ENCODE measurements around the gene NTN1. TPM values are rescaled to one million over a fixed set of nuclear protein-coding genes. Genes with fewer than 3 reads are reported as not detected.

Gene NTN1
- total RNA-seq, 1 donor from 2014 or later: 28.4 TPM

DNA sequence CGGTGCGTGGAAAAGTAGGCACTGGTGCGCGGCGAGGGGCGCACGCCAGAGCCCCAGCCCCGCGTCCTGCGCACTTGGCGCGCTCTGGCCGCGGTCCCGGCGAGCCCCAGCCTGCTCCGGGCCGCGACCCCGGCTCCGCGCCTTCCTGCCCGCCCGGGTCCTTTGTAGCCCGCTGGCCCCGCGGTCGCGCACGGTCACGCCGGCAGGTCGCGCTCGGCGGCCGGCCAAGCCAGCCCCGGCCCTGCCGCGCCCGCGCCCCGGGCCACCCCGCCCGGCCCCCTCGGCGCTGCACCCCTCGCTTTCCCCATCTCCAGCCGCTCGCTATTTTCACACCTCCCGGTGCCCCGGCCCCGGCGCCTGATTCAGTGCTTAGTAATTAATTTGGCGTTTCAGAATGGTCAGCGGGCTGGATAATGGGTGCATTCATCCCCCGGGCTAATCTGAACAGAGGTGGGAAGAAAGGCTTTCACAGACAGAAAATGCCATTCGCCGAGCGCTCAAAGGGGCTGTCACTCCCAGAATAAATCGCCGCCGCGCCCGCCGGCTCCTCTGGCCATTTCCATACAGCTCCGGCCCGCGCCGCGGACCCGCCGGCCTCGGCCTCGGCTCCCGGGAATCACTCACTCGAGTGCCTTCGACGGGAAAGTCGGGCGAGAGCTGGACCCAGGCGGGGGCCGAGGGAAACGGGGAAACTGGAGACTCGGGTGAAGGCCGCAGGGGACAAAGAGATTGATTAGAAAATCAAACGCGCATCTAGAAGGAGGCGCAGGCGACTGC is 17.8 kb upstream of the NTN1 start:
- DNase-seq (peak; percentile 48), ATAC-seq (peak; percentile 42)
- intact Hi-C loops (cut with micrococcal nuclease): no loop called here

DNA sequence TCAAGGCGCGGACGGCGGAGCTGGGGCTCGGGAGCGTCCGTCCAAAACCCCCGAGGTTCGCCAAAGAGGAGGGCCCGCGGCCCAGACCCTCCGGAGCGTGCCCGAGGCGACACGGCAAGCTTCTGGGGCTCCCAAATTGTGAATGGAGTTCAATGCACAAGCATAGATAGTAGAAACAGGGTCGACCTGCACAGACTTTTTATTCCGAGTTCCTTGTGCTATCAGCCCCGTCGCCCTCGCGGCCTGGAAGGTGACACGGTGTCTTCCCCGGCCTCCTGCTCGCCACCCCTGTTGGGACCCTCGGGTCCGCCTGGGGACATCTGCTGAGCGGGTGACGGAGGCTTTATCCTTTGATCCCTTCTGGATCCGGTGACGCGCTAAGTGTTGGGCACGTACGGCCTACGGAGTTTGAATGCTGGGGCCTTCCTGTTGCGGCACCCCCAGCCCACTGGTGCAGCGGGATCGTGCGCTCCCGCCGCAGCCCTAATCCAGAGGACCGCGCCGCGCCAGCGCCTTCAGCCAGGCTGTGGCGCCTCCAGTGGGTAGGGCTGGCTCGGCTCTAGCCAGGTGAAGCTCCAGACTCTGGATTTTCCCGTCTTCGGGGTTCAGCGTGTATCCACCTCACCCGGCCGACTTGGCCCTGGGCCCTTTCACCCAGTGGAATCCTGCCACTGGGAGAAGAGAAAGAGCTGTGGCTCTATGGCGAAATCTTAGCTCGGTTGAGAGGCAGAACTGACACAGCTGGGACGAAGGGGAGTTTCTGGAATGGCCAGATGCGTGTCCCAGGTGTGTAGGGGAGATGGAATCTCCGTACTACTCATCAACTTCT is 17.0 kb upstream of the NTN1 start:
- no peak for DNase-seq

DNA sequence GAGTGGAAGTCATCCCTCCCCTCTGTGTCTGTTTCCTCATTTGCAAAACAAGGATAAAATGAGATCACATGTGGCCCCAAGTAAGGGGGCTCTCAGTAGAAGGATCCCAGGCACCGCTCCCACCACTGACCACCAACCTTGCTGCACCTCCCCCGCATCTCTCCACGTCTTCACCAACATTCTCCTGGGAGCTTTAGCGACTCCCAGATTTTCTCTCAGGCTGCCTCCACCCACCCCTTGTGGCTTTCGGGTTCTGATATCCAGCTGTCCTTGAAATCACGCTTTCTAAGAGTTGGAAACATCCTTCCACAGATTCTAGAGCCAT is 16.4 kb upstream of the NTN1 start:
- DNase-seq: no peak
- intact Hi-C loops (cut with micrococcal nuclease): no loop called here
- ATAC-seq: no peak

More for the DNA sequence above, 17.0 kb upstream of the NTN1 start:
- intact Hi-C loops (cut with micrococcal nuclease): no loop called here
- peak; percentile 24 for ATAC-seq

DNA sequence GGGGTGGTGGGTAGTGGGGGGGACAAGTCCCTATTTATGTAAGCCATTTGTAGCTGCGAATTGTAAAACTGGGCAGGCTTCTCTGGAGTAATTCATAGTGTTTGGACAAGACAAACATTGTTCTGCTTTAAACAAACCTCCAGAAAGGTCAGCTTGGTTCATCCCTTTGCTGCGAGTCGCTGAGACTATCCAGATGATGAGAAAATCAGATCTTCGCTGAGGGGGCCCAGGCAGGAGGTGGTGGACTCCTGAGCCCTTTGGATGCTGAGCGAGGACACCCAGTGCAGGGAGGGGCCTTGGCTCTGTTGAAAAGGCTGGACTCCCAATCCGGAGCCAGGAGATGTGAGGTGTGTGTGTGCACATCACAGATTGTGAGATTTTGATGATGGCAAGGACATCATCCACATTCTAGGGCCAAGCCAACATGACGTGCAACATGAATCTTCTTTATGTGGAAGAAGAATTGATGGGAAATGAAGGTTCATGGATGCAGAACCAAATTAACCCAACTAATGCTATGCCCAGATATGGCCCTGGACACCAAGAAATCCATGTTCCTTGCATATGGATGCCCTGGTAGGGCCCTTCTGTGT is 15.0 kb upstream of the NTN1 start:
- no peak for DNase-seq
- intact Hi-C loops (cut with micrococcal nuclease): no loop called here
- no peak for ATAC-seq

DNA sequence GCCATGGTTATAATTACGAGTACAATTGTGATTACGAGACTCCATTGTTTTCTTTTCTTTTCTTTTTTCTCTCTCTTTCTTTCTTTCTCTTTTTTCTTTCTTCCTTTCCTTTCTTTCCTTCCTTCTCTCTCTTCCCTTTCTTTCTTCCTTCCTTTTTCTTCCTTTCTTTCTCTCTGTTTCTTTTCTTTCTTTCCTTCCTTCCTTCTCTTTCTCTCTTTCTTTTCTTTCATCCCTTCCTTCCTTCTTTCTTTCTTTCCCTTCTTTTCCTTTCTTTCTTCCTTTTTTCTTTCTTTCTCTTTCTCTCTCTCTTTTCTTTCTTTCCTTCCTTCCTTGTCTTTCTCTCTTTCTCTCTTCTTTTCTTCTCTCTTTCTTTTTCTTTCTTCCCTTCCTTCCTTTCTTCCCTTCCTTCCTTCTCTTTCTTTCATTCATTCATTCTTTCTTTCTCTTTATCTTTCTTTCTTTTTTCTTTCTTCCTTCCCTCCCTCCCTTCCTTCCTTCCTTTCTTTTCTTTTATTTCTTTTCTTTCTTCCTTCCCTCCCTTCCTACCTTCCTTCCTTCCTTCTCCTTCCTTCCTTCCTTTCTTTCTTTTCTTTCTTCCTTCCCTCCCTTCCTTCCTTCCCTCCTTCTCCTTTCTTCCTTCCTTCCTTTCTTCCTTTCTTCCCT is 14.1 kb upstream of the NTN1 start:
- intact Hi-C loops (cut with micrococcal nuclease): no loop called here
- no peak for ATAC-seq
- no peak for DNase-seq

DNA sequence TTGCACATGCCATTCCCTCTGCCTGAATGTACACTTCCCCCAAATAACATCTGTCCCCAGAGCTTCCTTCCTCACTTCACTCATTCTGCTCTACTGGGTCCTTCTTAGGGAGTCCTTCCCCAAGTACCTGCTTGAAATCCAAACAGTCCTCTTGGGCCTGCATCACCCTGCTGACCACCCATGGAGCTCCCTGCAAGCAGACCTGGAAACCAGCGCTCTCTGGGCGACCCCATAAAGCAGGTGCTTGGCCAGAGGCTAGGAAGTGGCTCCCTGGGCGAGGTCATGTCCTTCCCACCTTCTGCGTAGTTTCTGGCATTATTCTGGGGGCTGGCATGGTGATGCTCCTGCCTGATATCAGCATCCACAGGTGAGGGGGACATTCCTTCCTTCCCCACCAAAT is 12.2 kb upstream of the NTN1 start:
- DNase-seq: no peak
- ATAC-seq: no peak
- intact Hi-C loops (cut with micrococcal nuclease): no loop called here

DNA sequence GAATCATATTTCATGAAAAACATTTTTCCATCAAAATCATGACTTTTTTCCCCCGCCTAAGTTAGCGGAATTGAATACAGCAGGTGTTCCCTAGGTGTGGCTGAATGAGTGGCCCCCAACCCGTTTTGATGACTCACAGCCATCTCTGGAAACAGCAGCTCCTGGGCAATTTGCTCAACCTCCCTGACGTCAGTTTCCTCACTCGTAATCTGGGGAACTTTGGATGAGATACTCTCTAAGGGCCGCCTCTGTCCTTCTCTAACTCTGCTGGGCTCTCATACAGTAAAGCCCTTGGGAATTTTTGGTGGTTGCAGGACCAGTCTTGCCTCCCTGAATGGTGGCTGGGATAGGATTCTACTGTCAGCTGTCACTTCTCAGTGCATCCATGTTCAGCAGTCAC is 11.6 kb upstream of the NTN1 start:
- intact Hi-C loops (cut with micrococcal nuclease): no loop called here
- no peak for DNase-seq
- ATAC-seq: no peak

DNA sequence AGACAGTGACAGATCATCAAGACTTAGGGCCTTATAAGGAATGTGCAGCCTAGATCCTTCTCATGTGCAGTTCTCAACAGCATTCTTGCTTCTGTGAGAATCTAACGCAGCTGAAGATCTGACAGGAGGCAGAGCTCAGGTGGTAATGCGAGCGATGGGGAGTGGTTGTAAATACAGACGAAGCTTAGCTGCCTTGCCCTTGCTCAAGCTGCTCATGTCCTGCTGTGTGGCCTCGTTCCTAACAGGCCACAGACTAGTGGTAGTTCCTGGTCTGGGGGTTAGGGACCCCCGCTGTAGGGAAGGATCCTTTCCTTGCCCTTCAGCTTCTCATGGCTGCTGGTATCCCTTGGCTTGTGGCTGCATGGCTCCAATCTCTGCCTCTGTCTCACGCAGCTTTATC is 10.3 kb upstream of the NTN1 start:
- no peak for DNase-seq
- no peak for ATAC-seq
- intact Hi-C loops (cut with micrococcal nuclease): no loop called here

DNA sequence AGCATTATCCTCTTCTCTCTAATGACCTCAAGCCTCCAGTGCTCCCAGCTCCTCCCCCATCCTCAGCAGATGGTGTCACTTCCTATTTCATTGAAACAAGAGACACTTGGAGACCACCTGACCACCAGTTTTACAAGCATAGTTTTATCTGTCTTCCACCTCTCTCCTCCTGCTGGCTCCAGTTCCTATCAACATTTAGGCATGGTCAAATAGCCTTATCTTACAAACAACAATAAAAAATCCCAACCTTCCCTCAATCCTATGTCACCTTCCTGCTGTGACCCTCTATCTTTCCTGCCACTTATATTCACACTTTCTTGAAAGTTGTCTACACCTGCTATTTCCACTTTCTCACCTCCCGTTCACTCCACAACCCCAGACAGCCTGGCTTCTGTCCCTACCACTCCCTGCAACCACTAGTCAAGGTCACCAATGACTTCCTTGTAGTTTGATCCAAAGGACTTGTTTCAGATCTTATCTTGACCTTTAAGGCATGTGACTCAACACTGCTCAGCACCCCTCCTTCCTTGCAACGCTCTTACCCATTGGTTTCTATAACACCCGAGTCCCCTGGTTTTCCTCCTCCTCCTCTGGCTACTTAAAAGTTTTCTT is 4.3 kb upstream of the NTN1 start:
- ATAC-seq: no peak
- DNase-seq: no peak
- intact Hi-C loops (cut with micrococcal nuclease): no loop called here

DNA sequence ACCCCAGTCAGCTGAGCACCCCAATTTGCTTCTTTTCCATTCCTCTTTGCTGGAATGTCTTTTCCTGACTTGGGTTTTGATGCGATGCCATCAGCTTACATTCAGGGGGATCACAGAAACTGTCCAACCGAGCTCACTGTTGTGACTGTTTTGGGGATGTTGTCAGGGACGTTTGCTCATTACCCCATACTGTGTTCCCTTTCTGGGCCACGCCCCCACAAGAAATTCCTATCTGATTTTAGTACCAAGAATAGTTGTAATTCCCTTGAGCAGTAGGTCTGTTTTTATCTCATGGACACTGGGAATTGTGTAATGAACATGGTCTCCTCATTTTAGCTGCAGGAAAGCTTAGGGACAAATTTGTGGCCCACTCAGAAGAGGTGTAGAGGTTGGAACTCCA is 2.6 kb upstream of the NTN1 start:
- ATAC-seq (no peak), DNase-seq (no peak)
- intact Hi-C loops (cut with micrococcal nuclease): no loop called here

DNA sequence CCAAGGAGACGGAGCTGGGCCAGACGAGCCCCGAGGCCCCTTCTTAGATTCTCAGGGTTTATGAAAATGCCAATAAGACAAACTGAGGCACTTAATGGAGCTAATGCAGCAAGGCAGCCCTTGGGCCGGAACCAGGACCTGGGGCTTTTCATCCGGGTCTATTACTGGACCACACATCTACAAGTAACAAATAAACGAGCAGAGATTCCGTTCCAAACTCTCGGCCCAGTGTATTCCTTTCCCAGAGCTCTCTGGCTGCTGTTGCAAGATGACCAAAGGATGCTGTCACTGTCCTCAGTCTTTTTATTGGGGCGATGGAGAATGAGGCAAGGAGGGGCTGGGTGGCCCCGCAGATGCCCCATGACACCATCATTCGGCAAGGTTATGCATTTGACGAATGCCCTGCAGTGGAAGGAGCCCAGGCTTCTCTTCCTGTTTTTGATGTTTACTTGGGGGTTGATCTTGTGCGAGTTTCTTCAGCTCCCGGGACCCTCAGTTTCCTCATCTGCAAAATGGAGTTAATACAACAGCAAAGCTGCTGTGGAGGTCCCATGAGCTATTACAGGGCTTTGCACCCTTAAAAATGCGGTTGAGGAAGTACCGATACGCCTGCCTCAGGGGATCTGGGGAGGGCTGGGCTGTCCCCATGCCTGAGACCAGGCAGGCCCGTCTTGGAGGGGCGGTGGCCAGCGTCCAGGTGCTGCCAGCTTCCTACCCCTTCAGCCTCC is 1.1 kb upstream of the NTN1 start:
- DNase-seq: no peak
- intact Hi-C loops (cut with micrococcal nuclease): no loop called here
- no peak for ATAC-seq

DNA sequence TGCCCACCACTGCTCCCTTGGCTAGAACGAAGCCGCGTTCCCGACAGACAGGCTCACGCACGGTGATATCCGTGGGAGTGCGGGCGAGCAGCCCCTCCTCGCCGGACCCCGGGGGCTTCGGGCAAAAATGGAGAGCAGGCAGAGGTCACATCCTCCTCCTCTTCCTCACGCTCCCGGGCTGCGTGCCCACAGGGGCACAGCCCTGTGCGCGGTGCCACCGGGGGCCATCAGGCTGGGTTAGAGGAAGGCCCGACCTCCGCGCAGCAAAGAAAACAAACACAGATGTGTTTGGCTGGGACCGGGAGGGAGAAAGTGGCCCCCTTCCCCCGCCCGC is 519 bp upstream of the NTN1 start:
- peak; percentile 39 for DNase-seq

DNA sequence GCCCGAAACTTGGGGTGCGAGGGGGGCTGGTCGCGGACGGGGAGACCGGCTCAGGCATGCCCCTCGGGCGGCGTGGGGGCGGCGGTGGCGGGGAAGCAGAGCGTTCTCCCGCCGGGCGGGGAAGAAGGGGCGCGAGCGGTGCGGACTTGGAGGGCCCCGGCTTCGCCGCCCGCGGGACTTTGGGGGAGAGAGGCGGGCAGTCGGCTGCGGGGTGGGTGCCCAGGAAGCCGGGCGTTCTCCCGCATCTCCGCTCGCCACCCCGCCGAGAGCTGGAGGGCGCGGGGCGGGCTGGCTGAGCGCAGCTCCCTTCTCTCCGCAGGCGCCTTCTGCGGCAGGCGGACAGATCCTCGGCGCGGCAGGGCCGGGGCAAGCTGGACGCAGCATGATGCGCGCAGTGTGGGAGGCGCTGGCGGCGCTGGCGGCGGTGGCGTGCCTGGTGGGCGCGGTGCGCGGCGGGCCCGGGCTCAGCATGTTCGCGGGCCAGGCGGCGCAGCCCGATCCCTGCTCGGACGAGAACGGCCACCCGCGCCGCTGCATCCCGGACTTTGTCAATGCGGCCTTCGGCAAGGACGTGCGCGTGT is 772 bp downstream of the NTN1 start:
- DNase-seq: peak; percentile 69
- peak; percentile 73 for ATAC-seq
- intact Hi-C loops (cut with micrococcal nuclease): no loop called here

More for the DNA sequence above, 519 bp upstream of the NTN1 start:
- no peak for ATAC-seq
- intact Hi-C loops (cut with micrococcal nuclease): no loop called here

DNA sequence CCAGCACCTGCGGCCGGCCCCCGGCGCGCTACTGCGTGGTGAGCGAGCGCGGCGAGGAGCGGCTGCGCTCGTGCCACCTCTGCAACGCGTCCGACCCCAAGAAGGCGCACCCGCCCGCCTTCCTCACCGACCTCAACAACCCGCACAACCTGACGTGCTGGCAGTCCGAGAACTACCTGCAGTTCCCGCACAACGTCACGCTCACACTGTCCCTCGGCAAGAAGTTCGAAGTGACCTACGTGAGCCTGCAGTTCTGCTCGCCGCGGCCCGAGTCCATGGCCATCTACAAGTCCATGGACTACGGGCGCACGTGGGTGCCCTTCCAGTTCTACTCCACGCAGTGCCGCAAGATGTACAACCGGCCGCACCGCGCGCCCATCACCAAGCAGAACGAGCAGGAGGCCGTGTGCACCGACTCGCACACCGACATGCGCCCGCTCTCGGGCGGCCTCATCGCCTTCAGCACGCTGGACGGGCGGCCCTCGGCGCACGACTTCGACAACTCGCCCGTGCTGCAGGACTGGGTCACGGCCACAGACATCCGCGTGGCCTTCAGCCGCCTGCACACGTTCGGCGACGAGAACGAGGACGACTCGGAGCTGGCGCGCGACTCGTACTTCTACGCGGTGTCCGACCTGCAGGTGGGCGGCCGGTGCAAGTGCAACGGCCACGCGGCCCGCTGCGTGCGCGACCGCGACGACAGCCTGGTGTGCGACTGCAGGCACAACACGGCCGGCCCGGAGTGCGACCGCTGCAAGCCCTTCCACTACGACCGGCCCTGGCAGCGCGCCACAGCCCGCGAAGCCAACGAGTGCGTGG is 1.5 kb downstream of the NTN1 start:
- DNase-seq: peak; percentile 44
- intact Hi-C loops (cut with micrococcal nuclease): no loop called here
- ATAC-seq: no peak

DNA sequence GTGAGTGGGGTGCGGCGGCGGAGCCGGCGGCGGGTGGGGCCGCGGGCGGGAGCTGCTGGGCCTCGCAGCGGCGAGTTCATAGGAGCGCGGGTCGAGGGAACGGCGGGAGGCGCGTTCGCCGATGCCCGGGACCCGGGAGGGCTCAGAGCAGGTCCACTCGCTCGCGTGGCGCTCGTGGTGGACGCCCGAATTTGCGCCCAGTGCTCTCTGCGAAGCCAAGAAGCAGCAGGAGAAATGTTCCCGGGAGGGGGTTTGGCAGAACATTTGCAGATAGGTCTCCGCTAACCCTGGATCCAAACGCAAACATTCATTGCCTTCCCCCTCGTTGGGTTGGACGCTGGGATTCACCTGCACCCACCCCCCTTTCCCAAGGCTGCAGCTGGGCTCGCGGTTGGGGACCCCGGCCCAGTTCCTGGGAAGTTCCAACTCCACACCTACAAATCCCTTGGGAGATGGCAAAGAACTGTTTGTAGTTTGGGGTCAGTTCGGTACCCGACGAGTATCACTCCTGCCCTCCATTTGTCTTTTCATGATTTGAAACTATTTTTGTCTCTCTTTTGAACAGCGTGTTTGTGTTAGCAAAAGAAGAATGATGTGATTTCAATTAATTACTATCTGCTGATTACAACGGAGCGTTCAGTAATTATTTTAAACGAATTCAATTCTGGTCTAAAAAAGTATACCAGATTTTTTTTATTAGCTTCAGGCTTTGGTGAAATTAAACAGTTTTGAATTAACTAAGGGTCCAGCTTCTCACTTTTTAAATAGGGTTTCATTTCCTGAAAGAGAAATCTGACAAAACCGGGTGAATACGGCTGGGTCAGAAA is 2.3 kb downstream of the NTN1 start:
- intact Hi-C loops (cut with micrococcal nuclease): no loop called here
- no peak for ATAC-seq
- peak; percentile 52 for DNase-seq

DNA sequence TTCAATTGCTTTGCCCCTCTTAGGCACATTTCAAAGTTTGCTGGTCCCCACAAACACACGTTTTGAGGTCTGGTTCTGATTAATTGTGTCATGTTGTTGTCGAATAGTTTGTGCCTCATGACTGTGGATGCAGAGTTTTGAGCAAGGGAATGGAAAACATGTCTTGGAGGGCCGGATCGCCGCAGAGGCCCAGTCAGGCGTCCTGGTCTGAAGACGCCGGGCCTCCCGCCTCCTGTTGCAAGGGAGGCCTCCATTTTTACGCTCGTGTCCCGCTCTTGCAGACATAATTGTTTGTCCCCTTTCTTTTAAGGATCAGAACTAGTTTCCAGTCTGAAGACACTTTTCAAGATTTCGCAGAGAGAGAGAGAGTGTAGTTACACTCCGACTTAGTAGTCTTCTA is 3.2 kb downstream of the NTN1 start:
- intact Hi-C loops (cut with micrococcal nuclease): no loop called here
- ATAC-seq (no peak), DNase-seq (no peak)

DNA sequence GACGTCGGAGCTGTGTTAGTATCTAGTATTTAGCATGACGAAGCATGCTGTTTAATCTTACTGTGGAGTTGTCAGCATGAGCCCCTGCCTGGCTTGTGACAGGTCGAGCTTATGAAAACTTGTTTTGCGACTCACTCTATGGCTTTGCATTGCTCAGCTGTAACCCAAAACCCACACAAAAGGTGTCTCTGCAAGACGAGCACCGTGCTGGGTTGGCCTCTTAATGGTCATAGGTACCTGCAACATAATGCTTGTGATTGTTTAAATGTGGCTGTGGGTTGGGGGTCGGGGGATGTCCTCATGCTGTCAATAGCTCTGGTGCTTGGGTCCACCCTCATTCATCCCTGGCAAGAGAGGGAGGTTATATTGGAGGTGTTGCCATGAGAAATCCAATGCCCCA is 5.4 kb downstream of the NTN1 start:
- intact Hi-C loops (cut with micrococcal nuclease): no loop called here
- DNase-seq (no peak), ATAC-seq (no peak)
